Stimulated activated CD8-positive, alpha-beta memory T cell treated with anti-CD3 and anti-CD28 coated beads, Interleukin-2, amount 100 ng/mL, for 1 hour (primary cell): Measurements from ENCODE around the gene OSM.

ENCODE experiments used
- DNase-seq, 2 donors: peaks; one replicate each; pipeline ENCODE4 v3.0.0-alpha.2; 2020; ENCODE audit warnings: low read depth in 2 of 2

The OSM gene

DNA sequence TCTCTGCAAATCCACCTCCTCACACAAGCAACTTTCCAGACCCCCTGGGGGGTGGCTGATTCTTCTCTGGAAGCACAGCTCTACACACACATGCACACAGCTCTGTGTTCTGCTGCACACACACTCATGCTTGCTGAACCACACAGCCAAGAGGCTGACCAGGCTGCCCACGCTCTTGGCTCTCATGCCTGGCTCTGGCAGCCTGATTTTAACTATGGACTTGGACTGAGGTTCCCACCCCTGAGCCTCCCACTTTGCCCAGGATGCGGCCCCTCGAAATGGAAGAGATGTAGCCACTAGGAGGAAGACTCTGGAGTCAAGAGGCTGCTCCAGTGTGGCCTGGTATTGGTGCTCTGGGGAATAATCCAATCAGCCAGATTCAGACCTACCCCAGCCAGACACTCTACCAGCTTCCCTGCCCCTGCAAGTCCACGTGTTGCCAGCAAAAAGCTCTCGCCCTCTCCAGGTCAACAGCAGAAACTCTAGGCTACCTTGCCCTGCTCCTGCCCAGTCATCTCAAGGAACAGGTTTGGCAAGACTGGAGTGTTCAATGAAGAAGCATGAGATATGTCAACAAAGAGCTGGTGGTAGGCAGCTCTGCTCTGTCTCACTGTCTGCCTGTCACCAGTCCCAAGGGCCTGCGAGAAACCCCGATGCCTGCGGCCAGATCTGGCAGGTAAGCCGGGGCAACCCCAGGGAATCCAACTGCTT, 31.5 kb upstream of the OSM start:
- DNase-seq = no peak

DNA sequence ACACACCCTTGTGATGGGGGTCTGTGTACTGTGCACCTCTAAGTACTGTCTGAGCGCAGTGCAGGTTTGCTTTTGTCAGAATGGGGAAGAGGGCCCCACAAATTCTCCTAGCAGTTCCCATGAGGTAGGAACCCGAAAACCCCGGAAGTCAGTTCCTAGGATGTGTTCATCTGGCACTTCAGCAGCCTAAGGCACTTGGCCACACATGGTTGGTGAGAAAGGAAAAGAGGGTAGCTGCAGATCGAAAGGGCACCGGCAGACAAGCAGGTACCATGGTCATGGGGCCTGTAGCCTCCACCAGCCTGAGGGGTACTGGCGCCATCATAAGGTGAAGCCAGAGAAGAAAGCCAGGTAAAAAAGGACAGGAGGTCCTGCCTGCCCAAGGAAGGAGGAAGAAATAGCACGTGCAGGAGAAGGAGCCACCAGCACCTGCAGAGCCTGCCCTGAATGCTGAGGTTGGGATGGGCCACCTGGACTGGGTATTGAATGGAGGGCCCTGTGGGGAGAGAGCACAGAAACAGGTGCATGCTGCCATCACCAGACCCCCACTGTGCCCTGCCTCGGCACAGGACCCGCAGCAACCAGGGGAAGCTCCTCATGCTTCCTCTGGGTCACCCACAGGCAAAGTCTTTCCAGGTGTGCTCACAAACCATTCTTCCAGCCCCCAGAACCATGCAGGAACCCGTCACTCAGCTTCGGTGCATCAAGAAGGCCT, 30.8 kb upstream of the OSM start:
- no peak for DNase-seq

DNA sequence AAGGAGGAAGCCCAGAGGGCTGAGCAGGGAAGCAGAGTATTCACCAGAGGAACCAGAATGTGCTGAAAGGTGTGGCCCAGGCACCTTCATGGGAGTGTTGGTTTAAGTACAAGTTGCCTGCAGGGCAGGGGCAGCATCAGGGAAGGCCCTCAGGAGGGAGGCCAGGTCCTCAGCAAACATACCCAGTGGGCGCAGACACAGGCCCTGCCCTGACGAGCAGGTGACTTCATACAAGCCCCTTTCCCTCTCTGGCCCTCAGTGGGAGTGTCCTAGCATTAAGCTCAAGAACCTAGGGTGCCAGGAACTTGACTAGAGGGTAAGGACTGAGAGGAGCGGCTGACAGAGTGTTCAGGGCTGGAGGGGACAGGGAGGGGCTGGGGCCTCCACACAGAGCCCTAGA, 30.2 kb upstream of the OSM start:
- DNase-seq = no peak

DNA sequence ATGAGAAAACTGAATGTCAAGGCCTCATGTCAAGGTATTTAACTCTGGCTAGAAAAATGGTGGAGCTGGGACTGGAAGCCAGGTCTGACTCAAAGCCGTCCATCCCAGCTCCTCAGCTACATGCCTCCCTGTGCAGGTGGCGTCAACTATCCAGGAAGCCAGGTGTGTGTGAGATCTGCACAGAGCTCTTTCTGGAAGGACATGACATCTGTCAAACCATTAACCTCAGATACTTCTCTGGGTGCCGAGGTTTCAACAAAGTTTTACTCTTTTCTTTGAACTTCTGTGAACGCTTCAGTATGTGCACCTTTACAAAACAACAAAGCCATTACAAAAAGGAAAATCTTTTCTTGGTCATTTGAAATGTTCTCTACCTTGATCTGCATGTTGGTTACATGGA, 29.7 kb upstream of the OSM start:
- no peak for DNase-seq

DNA sequence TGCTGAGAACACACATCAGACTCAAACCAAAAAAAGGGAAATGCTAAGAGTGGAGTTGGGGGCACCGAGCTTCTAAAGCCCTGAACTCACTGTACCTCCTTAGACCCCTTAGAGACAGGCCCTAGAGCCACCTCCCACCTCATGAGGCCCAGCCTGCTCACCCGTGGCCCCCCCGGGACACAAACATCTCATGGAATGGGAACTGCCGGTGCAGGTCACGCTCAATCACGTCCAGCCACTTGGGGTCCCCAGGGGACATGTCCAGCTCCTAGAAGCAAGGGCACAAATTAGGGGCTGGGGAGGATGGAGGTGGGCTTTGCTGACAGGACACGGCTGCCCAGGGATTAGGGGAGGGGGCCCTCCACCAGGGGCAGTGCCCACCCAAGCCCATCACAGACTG, 28.9 kb upstream of the OSM start:
- no peak for DNase-seq

DNA sequence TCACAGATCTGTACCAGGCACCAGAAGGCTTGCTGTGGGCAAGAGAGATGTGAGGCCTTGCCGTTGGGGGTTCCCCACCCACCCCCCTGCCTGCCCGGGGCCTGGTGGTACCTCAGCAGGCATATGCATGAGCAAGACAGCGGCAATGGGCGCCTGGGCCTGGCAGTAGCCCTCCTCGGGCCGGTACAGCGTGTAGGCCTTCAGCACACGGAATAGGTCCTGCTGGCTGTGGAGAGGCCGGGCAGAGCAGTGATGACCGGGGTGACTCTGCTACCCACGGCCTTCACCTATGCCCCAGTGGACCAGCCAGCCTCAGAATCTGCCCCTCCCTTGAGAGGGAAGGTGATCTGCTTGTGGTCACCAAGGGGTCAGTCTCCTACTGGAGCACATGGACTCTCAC, 28.2 kb upstream of the OSM start:
- DNase-seq = no peak

DNA sequence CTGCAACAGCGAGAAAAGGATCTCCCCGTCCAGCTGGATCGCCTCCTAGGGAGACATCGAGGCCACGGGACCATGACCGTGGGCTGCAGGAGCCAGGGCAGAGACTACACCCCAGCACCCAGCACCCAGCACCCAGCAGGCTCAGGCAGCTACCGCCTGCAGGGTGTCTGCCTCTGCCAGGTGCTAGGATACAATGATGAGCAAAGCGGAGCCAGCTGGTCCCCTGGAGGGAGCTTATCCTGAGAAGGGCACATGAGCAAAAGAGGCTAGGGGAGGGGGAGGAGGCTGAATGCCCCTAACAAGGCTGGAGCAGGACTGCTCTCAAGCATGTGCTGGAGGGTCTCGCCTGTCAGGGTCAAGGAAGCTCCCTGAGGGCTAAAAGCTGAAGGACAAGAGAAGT, 27.4 kb upstream of the OSM start:
- DNase-seq = no peak

DNA sequence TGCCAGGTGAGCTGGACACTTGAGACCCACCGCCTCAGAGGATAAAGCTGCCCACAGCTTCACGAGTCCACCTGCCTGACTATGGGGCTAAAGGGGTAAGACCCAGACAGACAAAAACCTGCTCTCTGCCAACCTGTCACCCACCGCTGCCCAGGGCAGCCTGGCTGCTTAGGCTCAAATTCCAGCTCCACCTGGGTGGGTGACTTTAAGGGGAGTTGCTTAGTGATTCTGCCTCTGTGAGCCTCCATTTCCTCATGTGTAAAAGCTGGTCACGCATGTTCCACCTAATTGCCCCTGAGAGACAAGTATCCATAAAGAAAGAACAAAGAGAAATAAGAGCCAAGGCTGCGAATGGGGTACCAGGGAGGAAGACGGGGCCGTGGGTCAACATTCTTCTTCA, 26.4 kb upstream of the OSM start:
- no peak for DNase-seq

DNA sequence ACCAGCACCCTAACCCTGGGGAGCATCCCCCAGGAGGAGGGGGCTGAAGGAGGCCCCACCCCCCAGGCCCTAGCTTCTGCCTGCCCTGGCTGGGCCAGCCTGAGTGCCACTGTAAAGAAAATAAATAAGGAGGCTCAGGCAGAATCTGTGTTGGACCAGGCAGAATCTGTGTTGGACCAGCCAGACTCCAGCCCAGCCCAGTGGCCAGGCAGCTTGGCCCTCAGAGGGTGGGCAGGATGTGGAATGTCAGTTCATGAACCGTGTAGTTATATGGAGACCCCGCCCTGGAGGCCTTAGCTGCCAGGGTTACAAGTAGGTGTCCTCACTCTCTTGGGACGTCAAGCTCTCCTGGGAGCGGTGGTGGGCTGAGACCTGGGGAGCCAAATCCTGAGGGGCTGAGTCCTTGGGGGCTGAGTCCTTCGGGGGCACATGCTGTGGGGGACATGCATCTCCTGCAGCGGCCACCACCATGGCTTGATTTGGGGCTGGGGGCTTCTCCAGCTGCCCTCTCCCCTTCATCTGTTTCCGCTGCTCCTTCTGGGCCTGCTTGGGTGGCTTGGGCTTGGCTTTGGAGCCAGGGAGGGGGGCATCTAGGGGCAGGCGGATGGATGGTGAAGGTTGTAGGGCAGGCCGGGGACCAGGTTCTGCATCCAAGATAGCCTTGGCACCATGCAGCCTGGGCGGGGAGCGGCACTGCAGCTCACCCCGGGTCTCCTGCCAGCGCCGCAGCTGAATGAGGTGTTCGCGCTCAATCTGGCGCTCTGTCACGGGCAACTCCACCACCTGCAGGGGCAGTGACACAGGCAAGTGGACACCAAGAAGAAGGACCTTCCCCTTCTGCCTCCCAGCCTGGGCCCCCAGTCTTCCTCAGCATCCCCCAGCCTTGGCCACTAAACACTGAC, 25.7 kb upstream of the OSM start:
- DNase-seq = no peak

DNA sequence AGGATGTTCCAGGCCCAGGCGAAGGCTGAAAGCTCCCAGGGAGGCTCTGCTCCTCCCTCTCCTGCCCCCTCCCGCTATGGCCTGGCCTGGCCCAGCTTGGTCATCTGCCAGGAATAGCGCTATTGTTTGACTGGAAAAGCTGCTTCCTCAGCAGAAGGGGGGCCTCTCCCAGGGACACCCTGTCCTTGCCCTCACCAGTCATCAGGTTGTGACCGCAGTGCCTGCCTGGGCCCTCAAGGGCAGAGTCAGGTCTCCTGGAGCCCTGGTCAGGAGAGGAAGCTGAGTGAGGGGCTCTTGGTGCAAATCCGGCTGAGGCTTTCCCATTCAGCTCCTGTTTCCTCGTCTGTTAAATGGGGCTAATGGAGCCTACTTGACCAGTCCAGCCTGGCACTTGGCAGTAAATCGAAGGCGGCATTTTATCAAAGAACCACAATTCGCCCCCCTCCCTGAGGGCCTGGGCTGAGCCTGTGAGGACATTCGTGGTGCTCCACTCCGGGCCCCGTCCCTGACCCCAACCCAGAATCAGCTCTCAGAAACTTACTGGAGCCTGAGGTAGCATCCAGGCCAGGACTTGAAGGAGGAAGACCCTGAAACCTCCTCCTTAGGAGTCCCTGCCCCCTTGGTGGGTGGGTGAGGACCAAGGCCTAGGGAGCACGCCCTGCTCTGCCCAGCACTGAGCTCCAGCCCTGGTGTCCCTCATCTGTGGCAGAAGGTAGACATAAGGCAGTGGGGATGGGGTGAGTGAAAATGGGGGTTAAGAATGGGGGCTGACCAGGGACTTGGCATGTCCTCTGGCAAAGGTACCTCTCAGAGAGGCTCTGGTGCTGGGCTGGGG, 24.6 kb upstream of the OSM start:
- DNase-seq = no peak

DNA sequence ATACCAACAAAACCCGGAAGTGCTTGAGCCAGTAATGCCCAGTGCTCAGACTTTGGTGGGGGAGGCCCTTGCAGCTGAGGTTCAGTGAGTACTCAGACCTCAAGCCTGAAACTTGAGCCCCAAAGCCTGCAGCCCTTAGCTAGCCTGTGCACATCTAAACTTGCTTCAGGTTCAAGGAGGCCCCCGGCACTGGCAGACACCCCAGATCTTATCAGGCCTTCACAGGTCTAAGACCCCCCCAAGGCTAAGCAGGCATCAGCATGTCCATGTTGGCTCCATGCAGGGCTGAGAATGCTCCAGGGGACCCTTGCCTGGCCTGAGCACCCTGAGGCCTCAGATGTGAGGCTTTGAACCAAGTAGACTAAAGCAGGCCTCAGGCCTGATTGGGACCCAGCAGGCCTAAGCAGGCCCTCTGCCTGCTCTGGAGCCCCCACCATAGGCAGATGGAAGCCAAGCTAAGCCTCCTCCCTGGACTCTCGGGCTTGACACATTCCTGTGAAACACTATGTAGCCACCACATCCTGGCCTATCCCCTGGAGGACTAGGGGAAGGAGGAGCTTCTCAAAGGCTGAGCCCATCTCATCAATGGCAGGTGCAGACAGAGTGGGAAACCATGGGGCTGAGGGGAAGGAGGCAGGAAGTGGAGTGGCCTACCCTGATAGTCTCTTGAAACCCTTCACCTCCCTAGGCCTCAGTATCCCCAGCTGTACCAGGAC, 23.8 kb upstream of the OSM start:
- DNase-seq = no peak

DNA sequence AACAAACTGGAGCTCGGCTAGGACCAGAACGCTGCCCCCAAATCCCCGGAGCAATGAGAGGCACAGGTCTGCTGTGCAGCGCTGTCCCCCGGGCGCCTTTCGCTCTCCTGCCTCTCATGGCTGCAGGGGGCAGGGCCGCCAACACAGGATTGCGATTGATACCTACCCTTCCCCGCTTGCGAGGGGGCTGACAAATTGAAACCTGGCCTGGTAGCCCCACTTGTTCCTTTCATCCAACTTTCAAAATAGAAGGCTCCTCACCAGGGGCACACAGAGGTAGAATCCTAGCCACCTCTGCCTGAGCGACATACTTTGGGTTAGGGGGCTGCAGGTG, 23.3 kb upstream of the OSM start:
- no peak for DNase-seq

DNA sequence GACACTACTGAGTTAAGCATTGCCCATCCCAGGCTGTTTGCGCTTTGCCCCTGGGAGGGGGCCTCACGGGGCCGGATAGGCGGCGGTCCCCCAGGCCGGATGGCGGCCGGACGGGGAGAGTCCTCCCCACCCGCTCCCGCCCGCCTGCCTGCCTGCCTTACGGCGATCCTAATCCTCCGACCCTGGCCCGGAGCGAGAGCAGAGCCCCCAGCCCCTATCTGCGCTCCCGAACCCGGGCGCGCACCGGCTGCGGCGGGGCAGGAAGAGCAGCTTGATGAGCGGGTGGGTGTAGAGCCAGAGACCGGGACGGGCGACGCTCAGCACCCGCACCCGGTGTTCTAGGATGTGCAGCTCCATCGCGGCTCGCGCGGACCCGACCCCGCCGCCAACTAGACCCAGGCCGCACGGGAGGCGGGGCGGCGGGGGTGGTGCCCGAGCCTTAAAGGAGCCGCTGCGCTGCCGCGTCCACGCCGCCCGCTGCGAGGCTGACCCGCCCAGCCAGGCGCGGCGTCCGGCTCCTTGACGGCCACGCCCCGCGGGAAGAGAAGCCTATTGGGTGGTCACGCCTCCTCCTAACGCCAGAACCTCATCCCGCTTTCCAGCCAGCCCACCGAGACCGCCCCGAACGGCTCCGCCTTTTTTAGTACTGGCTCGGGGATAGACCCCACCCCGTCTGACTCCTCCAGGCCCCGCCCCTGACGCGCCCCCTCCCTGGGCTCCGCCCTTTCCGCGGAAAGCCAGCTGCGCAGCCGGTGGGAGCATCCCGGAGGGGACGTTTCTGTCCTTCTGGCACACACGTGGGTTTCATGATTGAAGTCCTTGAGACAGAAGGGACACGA, 22.7 kb upstream of the OSM start, which contains the start of gene CASTOR1:
Gene CASTOR1, minus strand, starts transcription at position 365 of the 839 bp plus-strand sequence. Its CDS starts 8 bp downstream, at position 357.
- DNase-seq = peak; percentile 74 to 77

DNA sequence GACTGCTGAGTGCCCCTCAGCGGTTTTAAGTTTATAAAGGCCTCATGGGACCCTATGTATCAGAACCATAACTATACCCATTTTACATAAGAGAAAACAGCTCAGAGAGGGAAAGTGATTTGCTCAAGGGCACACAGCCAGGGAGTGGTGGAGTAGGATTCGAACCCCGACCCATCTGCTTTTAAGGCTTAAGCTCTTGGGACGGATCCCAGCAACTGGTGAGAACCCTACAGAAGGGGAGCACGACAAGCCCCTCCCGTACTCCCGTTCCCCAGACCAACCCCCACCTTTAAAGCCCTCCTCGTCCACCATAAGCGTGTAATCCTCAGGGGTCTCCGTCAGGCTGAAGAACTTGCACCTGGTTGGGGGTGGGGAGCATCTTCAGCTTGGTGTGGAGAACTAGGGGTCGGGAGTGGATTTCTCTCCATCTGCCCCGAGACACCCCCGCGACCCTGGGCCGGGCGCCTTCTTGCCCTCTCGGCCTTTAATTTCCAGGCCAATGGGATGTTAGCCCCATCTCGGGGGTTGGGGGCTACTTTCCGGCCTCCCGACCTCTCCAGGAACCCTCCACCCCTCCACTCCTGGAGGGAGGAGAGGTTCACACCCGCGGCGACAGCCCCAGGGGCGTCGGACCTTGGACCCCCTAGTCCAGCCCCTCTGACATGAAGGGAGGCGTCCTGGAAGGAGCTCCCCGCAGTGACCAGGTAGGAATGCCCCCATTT, 21.9 kb upstream of the OSM start:
- no peak for DNase-seq

DNA sequence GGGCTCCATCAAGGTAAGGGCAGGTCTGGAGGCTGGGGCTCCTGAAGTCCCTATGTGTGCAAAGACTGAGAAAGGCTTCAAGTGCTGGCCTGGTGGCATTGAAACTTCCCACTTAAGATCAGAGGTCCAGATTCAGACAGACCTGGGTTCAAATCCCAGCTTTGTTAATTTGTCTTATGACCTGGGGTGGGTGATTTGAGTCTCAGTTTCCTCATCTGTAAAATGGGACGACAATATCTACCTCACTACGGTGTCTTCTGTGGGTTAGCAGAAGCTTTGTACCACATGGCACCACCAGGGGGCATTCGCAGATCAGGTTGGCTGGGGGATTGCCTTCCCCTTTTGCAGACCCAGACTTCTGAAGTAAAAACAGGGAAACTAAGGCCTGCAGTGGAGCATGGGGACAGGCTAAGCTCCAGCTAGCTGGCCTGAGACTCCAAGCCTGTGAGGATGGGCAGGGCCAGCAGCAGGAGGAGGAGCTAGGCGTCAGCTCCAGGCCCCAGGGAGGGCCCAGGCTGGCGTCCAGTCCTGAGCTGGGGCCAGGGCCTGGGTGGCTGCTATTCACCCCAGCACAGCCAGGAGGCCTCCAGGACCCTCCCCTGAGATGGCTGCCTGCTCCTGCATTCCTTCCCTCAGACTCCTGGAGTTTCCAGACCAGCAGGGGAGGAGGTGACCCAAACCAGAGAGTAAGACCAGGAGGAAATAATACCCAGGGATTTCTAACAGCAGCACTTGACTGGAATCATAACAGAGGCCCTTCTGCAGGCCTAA, 21.2 kb upstream of the OSM start:
- DNase-seq = peak; percentile 71 to 81

DNA sequence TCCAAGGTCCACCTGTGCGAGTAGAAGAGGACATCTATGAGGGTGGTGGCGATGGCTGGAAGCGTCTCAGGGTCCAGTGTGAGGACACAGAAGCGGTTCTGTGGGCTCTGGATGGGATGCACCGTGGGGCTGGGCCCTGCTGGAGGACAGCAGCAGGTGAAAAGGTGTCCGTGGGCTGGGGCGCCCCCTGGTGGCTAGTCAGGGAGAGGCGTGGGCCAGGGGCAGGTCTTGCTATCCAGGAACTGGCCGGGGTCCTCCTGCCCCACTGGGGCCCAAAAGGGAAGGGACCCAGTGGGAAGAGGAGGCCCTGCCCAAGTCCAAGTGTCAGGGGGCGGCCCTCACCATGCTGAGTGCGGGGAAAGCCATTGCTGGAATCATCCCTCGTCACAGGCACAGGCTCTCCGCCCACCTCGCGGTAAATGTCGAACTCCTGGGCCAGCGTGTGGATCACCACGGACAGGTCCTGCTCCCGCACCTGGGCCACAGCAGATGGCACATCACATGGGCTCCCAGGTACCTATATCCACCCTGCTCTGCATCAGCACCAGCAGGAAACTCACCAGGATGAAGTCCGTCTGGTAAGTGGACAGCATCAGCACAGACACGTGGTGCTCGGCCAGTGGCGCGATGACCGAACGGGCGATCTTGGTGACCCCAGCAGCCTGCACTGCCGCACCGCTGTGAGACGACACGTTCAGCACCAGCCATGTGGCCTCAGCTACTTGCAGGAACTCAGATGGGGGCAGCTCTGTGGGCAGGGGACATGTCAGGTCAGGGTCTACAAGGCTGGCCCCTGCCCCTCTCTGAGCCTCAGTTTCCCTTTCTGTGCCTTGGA, 20.4 kb upstream of the OSM start:
- peak; percentile 66 to 75 for DNase-seq

DNA sequence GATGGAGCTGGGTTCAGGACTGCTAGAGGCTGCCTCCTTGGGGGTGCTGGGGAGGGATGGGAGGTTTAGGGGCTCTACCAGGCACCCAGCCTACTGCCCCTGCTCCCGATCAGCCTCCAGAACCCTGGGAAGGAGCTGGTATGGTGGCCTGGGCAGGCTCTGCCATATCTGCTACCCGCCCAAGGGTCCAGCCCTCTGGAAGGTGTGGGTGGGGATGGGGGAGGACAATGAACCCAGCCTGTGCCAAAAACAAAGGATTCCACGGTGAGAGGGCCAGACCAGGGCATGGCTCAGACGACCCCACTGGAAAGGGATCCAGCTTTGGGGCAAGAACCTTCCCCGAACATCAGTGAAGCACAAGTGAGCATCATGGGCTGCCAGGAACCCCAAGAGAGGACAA, 19.7 kb upstream of the OSM start:
- no peak for DNase-seq

DNA sequence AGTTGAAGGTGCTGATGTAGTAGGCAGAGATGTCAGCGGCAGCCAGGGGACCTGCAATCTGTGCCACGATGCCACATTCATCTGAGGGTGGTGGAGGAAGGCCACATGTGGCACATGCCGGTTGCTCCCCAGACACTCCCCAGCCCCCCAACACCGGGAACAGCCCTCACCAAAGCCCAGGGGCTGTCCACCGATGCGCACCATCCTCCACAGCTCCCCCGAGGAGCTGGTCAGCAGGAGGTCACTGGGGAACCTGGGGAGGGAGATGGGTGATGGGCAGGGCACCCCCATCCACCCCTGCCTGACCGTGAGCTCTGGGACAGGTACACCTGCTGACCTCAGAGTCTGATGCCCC, 19.2 kb upstream of the OSM start:
- no peak for DNase-seq
